Smooth muscle cell of the brain vasculature (primary cell): ENCODE results near the gene SEMA4G.
"Not testable (repeated sequence)": the region's sequence is repeated elsewhere in the genome, so short reads cannot be mapped to it uniquely, and the experiment has no call there.

Experiments used
- DNase-seq: peaks from one replicate; pipeline ENCODE4 v3.0.0-alpha.2; 2012; ENCODE audit warnings: low read depth, low spot score

SEMA4G gene

GRCh38 chr10:100970076-100970913 lies 991 bp downstream of the SEMA4G start:
- no peak for DNase-seq

GRCh38 chr10:100970914-100971811 lies 1.9 kb downstream of the SEMA4G start:
- DNase-seq = no peak

GRCh38 chr10:100972115-100972903 lies 3.0 kb downstream of the SEMA4G start:
- no peak for DNase-seq

GRCh38 chr10:100972904-100973535 lies 3.7 kb downstream of the SEMA4G start:
- DNase-seq = no peak

DNA sequence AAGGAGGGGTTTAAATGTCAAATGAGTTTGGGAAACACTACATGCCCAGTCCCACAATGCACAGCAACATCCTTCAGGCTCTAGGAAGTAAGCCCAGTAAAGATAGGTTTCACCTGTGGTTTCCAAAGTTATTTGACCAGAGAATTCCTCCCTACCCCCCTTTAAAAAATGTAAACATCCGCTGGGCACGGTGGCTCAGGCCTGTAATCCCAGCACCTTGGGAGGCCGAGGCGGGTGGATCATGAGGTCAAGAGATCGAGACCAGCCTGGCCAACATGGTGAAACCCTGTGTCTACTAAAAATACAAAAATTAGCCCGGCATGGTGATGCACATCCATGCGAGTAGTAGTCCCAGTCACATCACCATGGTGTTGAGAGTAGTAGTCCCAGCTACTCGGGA lies 6.1 kb downstream of the SEMA4G start:
- DNase-seq = not testable (repeated sequence)

DNA sequence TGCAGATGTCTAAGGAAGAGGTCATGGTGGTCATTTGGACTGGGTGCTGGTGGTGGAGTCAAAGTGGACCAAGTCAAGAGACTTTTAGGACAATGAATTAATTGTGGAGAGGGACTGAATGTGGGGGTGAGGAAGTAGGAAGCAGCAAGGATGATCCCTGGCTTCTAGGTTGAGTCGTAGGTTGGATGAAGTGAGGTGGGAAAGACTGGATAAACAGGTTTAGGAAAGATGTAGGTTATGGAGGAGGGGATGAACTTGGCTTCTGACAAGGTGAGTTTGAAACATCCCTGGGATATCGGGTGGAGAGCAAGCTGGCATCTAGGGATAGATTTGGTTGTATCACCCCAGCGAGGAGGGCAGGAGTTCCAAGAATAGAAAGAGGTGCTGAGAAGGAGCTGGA lies 7.6 kb downstream of the SEMA4G start:
- no peak for DNase-seq

GRCh38 chr10:100977436-100977835 lies 8.1 kb downstream of the SEMA4G start:
- DNase-seq = no peak

DNA sequence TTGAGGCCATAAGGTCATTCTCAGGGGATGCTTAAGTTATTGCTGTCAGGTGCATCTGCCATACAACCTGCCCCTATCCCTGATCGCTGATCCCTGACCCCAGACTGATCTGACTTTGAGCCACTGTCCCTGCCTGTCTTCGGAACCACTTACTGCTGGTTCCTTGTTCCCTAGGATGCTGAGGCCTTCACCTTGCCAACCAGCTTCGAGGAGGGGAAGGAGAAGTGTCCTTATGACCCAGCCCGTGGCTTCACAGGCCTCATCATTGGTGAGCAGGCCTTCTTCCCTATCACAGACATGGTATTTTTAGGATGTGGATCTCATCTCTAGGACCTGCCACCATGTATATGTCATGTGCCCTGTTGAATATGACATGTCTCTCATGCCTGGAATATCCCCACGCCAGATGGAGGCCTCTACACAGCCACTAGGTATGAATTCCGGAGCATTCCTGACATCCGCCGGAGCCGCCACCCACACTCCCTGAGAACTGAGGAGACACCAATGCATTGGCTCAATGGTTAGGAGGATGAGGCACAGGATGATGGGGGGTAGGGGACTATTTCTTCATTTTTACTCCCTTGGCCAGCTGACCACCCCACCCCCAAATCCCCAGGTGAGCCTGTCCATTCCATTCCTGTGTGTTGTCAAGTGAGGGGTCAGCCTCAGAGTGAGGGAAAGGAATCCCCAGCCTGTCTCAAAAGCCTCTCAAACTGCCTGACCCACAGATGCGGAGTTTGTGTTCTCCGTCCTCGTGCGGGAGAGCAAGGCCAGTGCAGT lies 9.0 kb downstream of the SEMA4G start:
- no peak for DNase-seq

DNA sequence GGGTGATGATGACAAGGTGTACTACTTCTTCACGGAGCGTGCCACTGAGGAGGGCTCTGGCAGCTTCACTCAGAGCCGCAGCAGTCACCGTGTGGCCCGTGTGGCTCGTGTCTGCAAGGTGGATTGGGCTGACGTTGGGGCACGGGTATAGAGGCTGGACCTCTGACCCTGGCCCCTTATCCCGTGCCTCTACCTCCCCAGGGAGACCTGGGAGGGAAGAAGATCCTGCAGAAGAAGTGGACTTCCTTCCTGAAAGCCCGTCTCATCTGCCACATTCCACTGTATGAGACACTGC lies 9.5 kb downstream of the SEMA4G start:
- no peak for DNase-seq

- DNase-seq = no peak
Measured at GRCh38 chr10:100979791-100980272, 10.5 kb downstream of the SEMA4G start.

- DNase-seq = no peak
Measured at GRCh38 chr10:100980311-100980710, 11.0 kb downstream of the SEMA4G start.

GRCh38 chr10:100980711-100981110 lies 11.4 kb downstream of the SEMA4G start:
- no peak for DNase-seq

DNA sequence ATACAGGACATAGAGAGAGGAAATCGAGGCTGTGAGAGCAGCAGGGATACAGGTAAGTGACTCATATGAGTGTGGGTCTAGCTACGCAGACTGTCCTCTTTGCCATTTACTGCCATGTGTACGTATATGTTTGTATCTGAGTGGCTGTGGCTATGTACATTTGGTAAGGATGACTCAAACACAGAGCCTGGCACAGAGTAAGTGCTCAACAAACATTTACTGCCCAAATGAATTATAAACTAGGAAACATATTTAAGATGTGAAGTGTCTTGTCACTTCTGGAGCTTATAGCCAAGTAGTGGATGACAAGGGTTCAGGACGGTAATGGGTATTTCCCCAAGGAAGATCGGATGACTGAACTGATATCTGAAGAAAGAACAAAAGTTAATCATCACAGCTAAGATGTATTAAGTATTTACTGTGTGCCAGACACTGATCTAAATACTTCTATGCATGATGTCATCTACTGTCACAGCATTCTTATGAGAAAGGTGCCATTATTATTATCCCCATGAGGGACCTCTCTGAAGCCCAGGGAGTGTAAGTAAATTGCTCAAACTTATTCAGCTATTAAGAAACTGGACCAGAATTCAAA lies 12.0 kb downstream of the SEMA4G start:
- DNase-seq = no peak

DNA sequence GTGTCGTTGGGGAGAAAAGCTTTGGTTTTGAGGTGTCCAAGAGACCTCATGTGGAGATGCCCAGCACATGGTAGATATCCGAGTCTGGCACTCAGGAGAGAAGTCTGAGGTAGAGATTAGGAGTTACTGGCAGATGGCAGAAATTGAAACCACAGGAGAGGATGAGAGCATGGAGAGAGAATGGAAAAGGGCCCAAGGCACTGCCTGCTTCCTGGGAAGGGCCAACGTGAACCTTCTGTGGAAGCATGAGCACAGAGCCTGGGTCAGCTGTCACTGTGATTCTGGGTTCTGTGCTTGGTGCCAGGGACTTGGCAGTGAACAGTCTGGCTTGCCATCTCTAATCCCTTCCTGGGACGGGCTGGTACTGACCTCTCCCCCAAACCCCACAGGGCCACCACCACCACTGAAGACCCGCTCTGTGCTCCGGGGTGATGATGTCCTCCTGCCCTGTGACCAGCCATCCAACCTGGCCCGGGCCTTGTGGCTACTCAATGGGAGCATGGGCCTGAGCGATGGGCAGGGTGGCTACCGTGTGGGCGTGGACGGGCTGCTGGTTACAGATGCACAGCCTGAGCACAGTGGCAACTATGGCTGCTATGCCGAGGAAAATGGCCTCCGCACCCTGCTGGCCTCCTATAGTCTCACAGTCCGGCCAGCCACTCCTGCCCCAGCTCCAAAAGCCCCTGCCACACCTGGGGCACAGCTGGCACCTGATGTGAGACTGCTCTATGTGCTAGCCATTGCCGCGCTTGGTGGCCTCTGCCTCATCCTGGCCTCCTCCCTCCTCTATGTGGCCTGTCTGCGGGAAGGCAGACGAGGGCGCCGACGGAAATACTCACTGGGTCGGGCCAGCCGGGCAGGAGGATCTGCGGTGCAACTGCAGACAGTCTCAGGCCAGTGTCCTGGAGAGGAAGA lies 13.9 kb downstream of the SEMA4G start:
- DNase-seq = no peak

DNA sequence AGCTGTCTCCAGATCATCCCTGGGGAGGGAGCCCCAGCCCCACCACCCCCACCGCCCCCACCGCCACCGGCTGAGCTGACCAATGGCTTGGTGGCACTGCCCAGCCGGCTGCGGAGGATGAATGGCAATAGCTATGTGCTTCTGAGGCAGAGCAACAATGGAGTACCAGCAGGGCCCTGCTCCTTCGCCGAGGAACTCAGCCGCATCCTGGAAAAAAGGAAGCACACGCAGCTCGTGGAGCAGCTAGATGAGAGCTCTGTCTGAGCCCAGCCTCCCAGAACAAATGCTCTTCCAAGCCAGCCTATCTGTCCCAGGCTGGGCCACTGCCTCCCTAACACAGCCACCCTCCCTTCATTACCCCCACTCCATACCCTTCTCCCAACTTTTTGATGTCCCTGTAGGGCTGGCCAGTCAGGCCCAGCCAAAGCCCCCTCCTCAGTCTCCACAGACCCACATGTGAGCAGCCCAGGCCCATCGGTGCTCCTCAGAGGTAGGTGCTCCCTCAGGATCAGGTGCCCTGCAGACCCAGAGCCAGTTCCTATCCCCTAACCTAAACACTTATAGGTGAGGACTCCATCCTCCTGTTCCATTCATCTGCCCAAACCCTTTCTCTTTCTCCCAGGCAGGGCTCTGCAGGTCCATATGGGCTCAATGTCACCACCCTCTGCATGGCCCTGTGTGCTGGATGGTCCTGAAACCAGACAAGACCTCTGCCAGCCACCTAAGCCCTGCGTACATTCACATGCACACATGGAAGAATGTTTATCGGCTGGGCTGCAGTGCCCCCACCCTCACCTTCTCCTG lies 14.8 kb downstream of the SEMA4G start:
- DNase-seq = no peak

GRCh38 chr10:100984672-100985177 lies 15.4 kb downstream of the SEMA4G start:
- DNase-seq = no peak

- DNase-seq = no peak
Measured at GRCh38 chr10:100985336-100985735, 16.0 kb downstream of the SEMA4G start.

DNA sequence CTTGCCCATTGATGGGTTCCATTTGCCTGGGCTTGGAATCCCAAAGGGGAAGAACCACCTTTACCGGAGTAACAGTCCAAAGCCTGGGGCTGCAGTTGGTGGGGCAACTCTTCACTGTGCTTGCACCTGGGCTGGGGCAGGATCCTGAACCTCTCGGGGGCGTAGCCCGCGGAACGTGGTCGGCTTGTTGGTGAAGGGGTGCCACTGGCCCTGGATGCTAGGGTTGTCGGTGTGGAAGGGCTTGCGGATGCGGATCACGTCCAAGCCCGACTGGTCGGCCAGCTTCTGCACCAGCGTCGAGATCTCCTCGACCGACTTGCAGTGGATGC lies 17.3 kb downstream of the SEMA4G start:
- DNase-seq = no peak
